EL (cell line): ENCODE results near the gene PMEPA1.

Source experiments
- DNase-seq: peaks from one replicate; pipeline ENCODE4 v3.0.0-alpha.2; 2016

Gene PMEPA1

GRCh38 chr20:57672953-57673575 is 36.8 kb downstream of the PMEPA1 start:
- no peak for DNase-seq

DNA sequence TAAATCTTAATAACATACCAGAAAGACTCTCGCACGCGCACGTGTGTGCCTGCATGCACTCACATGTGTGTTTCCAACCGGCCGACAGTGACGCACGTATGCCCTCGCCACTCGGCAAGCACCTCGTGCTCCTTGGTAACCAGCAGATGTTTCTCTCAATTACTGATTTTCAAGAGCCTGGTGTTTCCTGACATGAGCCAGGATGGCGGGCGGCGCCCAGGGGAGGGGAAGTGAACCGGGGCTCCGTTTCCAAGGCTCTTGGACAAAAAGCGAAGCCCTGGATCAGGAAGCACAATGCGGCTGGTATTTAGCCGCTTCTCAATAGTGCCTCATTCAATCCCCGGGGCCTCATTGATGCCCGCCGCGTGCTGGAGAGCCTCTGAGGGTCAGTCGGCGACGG is 37.7 kb downstream of the PMEPA1 start:
- no peak for DNase-seq

DNA sequence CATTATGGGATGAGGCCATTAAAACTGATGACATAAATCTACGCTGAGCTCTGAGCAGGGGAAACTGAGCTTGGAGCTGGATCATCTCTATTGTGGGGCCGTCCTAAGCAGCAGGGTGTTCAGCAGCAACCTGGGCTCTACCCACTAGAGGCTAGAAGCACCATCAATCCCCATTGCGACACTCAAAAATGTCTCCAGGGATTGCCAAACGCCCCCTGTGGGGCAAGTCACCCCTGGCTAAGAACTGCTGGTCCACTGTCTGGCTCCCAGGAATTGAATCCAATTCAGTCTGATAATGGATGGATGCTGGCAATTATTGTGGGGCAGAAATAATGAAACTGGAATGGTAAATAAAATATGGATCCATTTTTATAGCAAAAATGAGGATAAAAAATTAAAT is 38.2 kb downstream of the PMEPA1 start:
- no peak for DNase-seq

DNA sequence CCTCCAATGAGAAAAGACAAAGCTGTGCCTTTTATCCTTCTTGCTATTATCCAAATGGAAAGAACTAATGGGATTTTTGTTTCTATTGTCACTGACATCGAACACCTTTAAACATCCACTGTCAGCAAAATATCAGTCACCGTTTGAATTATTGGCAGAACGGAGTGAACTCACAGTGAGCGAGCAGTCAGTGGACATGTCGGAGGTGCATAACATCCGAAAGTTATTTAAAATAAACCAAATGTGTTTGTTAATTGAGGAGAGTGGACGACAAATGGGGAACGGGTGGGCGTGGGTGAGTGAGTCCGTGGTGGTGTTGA is 38.8 kb downstream of the PMEPA1 start:
- DNase-seq, result no peak

- no peak for DNase-seq
These were observed 39.3 kb downstream of the PMEPA1 start for GRCh38 chr20:57670288-57671071.

DNA sequence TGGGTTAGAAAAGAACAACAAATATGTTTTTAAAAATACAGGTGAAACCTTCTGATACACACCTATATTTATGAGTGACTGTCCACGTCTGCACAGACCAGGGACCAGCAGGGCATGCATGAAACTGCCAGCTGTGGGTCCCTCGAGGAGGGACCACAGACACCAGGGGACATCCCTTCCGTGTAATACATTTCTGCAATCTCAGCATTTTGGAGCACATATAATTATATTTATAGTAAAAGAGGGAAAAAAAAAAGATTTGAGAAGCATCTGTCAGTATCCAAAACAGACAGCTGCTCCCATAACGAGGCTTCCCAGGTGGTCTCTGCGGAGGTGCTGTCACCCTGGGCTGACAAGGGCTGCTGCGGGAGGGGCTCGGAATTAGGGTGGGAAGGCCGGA is 40.2 kb downstream of the PMEPA1 start:
- no peak for DNase-seq

DNA sequence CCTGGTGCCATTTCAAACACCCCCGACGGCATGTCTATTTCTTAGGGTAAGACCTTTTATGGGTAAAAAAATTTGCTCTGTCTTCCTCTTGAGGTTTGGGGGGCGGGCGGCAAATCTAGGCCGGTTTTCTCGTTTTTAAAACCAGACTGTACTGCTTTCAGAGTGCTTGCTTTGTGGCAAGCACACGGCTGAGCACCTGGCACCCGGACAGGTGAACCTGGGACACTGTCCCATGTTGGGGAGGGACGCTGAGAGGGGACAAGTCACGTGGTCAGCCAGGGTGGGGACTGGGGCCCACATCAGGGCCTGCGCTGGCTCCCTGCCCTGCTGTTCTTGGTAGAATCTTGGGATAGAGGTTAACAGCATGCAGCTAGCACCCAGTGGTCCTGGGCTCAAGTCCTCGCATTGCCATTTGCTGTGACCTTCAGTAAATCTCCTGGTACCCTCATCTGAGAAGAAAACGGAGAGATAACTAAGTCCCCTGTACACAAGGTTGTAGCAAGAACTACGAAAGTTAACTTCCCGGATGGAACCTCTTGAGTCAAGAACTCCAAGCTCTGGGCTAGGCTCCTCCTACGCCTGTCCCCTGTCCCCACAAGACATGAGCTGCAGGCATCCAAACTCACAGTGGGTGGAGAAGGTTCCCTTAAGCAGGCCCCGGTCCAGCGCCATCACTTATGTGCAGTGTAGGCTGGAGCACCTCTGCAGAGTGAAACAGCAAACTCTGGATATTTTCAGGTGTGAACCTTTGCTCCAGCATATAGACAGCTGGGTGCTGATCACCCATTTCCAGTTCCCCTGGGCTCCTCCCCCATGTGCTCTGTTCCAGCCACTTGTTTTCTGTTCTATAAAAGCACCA is 41.7 kb downstream of the PMEPA1 start:
- no peak for DNase-seq

DNA sequence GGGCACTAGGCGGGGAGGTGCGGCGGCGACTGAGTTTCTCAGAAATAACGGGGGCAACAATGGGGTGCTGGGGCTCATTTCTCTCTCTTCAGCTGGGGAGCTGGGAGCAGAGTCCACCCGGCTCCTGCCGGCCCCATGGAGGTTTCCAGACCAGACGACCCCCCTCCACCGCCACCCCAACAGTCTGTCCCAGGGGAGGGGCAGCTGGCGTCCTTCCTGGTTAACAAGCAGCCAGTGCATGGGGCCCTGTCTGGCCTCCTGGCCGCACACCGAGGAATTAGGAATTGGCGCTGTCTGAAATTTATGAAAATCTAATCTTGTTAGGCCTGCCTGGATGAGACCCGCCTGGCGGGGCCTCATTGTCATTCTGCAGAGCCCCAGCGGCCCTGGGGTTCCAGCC is 42.4 kb downstream of the PMEPA1 start:
- DNase-seq, result no peak

- DNase-seq, result no peak
These were observed 43.0 kb downstream of the PMEPA1 start for GRCh38 chr20:57666834-57667157.

- no peak for DNase-seq
These were observed 43.5 kb downstream of the PMEPA1 start for GRCh38 chr20:57666106-57666833.

GRCh38 chr20:57665589-57665971 is 44.2 kb downstream of the PMEPA1 start:
- DNase-seq, result no peak

- DNase-seq, result no peak
These were observed 44.8 kb downstream of the PMEPA1 start for GRCh38 chr20:57664924-57665588.

- no peak for DNase-seq
These were observed 45.3 kb downstream of the PMEPA1 start for GRCh38 chr20:57664476-57664875.

DNA sequence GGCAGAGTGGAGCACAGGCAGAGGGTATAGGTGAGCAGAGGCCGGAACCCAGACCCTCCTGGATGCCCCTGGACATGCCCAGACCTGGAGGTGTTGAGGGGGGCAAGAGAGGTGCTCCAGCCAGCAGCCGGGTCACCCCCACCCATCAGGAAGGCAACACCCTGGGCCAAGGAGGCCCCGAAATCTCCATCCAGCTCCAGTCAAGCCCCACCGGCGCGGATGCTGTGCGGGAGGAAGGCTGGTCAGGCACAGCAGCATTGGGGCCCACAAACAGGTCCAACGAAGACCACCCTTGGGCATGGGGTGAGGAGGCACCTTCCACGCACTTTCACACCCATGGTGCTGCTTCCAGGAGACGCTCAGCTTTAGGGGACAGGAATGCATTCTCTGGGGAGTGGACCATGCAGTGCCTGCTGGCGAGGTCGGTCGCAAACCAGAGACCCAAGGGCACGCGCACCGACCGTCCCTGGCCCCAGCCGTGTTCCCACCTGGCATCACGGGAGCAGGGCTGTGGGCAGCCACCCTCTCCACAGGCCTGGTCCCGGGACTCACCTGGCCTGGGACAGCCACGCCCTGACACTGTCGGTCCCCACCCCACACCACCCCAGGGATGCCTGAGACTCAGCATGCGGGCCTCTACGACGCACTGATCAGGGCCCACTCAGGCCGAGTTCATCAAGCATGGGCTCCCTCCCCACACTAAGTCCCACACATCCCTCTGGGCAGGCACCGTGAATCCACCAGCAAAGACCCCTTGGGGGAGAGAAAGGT is 45.9 kb downstream of the PMEPA1 start:
- DNase-seq, result no peak

- DNase-seq, result no peak
These were observed 46.6 kb downstream of the PMEPA1 start for GRCh38 chr20:57663241-57663640.

GRCh38 chr20:57662456-57663240 is 47.2 kb downstream of the PMEPA1 start:
- DNase-seq, result no peak

DNA sequence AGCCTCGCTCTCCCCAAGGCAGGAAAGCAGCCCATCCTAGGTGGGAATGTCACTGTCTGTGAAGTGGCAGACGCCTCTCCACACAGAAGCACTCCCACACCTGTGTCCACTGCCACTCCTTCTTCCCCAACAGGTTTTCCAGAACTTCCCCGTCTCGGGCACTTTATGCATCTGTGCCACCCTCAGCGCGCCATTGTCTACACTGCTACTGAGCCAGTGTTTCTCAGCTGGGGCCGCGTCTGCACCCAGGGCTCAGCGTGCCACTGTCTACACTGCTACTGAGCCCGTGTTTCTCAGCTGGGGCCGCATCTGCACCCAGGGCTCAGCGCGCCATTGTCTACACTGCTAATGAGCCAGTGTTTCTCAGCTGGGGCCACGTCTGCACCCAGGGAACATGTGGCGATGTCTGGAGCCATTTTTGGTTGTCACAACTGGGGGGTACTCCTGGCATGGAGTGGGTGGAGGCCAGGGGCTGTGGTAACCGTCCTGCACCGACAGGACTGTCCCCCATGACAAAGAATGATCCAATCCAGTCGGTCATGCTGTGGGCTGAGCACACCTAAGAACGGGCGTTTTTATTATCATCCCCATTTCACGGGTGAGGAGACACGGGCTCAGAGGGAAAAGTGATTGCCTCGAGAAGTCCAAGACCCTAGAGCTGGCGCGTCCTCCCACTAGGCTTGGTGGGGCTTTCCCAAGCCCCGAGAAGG is 47.9 kb downstream of the PMEPA1 start:
- DNase-seq, result no peak

DNA sequence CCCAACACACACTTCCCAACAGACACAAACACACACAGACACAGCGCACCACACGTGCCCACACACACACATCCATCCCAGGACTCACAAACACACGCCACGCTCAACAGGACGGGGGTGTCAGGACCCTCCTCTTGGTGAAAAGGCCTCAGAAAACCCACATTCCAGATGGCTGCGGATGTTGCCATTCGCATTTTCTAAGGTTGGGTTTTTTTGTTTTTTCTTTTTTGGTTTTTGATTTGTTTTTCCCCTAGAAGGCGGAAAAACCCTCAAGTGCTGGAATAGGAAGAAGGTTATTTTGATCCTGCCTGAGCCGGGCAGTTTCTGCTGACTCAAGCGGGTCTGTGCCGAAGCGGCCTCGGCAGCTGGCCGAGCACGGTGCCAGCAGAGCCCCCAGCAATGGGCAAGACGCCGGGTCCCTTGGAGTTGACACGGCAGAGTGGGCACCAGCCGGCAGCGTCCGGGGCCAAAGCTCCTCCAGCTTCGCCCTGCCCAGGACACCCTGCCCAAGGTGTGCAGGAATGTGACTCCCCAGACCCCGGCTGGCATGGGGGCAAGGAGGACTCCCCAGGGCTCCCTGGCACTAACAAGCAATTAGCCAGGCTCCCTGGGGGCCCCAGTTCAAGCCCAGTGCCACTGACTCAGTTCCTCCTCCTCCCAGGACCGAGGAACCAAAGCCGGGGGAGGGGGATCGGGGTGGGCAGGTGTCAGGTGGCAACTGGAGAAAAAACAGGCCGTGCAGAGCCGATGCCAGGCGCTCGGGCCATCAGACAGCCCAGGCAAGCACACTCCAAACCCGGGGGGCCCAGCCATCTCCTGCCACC is 48.7 kb downstream of the PMEPA1 start:
- DNase-seq, result no peak

GRCh38 chr20:57660181-57660921 is 49.5 kb downstream of the PMEPA1 start:
- DNase-seq, result no peak
